Islet precursor cell (in vitro differentiated cells): ENCODE measurements around the gene STAT5B.
A peak's percentile ranks its signal among the peaks of the same experiment; 100 is the strongest.

ENCODE experiments used
- DNase-seq: peaks from one replicate; pipeline ENCODE4 v3.0.0-alpha.2; 2018

STAT5B gene

GRCh38 chr17:42284024-42284369 lies 7.8 kb upstream of the STAT5B start:
- no peak for DNase-seq

- no peak for DNase-seq
Measured at GRCh38 chr17:42283241-42284023, 7.2 kb upstream of the STAT5B start.

- no peak for DNase-seq
Measured at GRCh38 chr17:42282478-42283080, 6.4 kb upstream of the STAT5B start.

GRCh38 chr17:42281571-42282096 lies 5.4 kb upstream of the STAT5B start:
- no peak for DNase-seq

- no peak for DNase-seq
Measured at GRCh38 chr17:42279776-42280630, 3.8 kb upstream of the STAT5B start.

- DNase-seq: no peak
Measured at GRCh38 chr17:42277342-42277712, 1.1 kb upstream of the STAT5B start.

- peak; percentile 86 for DNase-seq
Measured at GRCh38 chr17:42276609-42277341, 584 bp upstream of the STAT5B start.

GRCh38 chr17:42275527-42276358 lies 448 bp downstream of the STAT5B start:
- DNase-seq: peak; percentile 65

- no peak for DNase-seq
Measured at GRCh38 chr17:42274812-42275526, 1.2 kb downstream of the STAT5B start.

- DNase-seq: no peak
Measured at GRCh38 chr17:42274253-42274542, 2.0 kb downstream of the STAT5B start.

- DNase-seq: no peak
Measured at GRCh38 chr17:42273474-42274252, 2.5 kb downstream of the STAT5B start.

- DNase-seq: no peak
Measured at GRCh38 chr17:42272162-42272907, 3.9 kb downstream of the STAT5B start.

- DNase-seq: no peak
Measured at GRCh38 chr17:42271779-42272035, 4.5 kb downstream of the STAT5B start.

GRCh38 chr17:42271006-42271778 lies 5.0 kb downstream of the STAT5B start:
- no peak for DNase-seq

- DNase-seq: no peak
Measured at GRCh38 chr17:42270596-42270995, 5.6 kb downstream of the STAT5B start.

GRCh38 chr17:42270170-42270535 lies 6.0 kb downstream of the STAT5B start:
- no peak for DNase-seq

GRCh38 chr17:42268236-42268635 lies 8.0 kb downstream of the STAT5B start:
- no peak for DNase-seq

GRCh38 chr17:42266918-42267766 lies 9.0 kb downstream of the STAT5B start:
- DNase-seq: no peak
